ENCODE measurements around the gene P2RX2. TPM values are rescaled to one million over a fixed set of nuclear protein-coding genes. Genes with fewer than 3 reads are reported as not detected.
"Not testable (repeated sequence)": the region's sequence is repeated elsewhere in the genome, so short reads cannot be mapped to it uniquely, and the experiment has no call there.

The P2RX2 gene
- total RNA-seq, 1 experiment from 2014 or later: not detected

GRCh38 chr12:132588821-132589669 lies 29.5 kb upstream of the P2RX2 start:
- DNase-seq (ENCODE audit: low read depth in 1 of 2, low spot score in 2 of 2): no peak
- no peak overlapping the region for H3K4me3 ChIP-seq
- H3K27me3 ChIP-seq (replicated peaks): no peaks in the 10 kb centered on the region
- no peaks in the 10 kb centered on the region for H3K36me3 ChIP-seq
- no peak overlapping the region for H3K27ac ChIP-seq
- no peaks in the 10 kb centered on the region for H3K9me3 ChIP-seq (replicated peaks)
- peaks cover 5% of the 10 kb centered on the region; the same call in 1 of the 2 replicates for H3K4me1 ChIP-seq (replicated peaks)

DNA sequence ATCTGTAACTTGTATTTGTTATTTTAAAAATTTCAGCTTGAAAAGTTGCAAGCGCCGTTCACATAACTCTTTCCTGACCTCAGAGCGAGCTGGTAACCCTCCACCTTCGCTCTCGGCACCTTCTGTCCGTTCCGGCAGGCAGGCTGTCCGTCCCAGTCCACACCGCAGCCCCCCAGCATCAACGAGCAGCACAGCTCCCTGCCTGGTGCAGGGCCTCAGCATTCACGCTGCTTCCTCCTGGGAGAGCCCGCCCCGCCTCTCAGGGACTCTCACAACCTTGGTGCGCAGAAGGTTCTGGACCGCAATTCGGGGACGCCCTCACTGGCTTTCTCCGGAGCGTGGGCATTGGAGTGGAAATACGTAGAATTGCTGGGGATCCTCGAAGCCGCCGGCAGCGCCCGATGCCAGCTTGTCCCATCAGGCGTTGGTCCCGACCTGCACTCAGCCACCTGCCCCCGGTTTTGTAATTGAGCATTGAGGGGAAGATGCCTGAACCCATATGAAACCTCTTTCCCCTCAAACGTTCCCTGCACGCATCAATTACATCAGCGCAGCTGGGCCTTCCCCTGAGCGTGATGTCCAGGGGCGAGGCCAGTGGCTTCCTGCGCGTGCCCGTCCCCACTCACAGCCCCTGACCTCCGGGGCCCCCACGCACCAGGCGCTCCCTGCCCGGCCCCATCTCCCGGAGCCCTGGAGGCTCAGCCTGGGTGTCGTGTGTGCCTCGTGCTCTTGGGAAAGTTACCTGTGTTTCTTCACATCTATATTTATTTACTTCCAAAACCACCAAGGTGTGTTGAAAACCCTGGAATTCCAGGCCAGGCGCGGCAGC lies 27.3 kb upstream of the P2RX2 start:
- Histone ChIP-seq H3K27ac (no peak overlapping the region), H3K36me3 (no peaks in the 10 kb centered on the region), H3K4me1 (replicated peaks) (peaks cover 8% of the 10 kb centered on the region; the same call in 1 of the 2 replicates), H3K4me3 (no peak overlapping the region), H3K27me3 (replicated peaks) (no peaks in the 10 kb centered on the region), H3K9me3 (replicated peaks) (no peaks in the 10 kb centered on the region)
- DNase-seq (ENCODE audit: low read depth in 1 of 2, low spot score in 2 of 2): no peak

- H3K4me1 ChIP-seq (replicated peaks): peaks cover 10% of the 10 kb centered on the region
- 0 out of 2 replicates have a peak, but pooled peaks cover 2% of the 10 kb centered on the region for H3K27me3 ChIP-seq (replicated peaks)
- DNase-seq (ENCODE audit: low read depth in 1 of 2, low spot score in 2 of 2): no peak
- no peak overlapping the region for H3K4me3 ChIP-seq
- H3K27ac ChIP-seq: no peak overlapping the region
- no peaks in the 10 kb centered on the region for H3K9me3 ChIP-seq (replicated peaks)
- no peaks in the 10 kb centered on the region for H3K36me3 ChIP-seq
Observed at GRCh38 chr12:132592282-132592970, 26.1 kb upstream of the P2RX2 start.

GRCh38 chr12:132593071-132593470 lies 25.5 kb upstream of the P2RX2 start:
- H3K9me3 ChIP-seq (replicated peaks): no peaks in the 10 kb centered on the region
- H3K36me3 ChIP-seq: no peaks in the 10 kb centered on the region
- no peak overlapping the region for H3K4me3 ChIP-seq
- DNase-seq (ENCODE audit: low read depth in 1 of 2, low spot score in 2 of 2): no peak
- 0 out of 2 replicates have a peak, but pooled peaks cover 4% of the 10 kb centered on the region for H3K27me3 ChIP-seq (replicated peaks)
- H3K27ac ChIP-seq: no peak overlapping the region
- H3K4me1 ChIP-seq (replicated peaks): peaks cover 13% of the 10 kb centered on the region

GRCh38 chr12:132593521-132593920 lies 25.1 kb upstream of the P2RX2 start:
- peaks cover 13% of the 10 kb centered on the region for H3K4me1 ChIP-seq (replicated peaks)
- no peaks in the 10 kb centered on the region for H3K36me3 ChIP-seq
- H3K27me3 ChIP-seq (replicated peaks): 0 out of 2 replicates have a peak, but pooled peaks cover 4% of the 10 kb centered on the region
- H3K4me3 ChIP-seq: no peak overlapping the region
- H3K9me3 ChIP-seq (replicated peaks): no peaks in the 10 kb centered on the region
- H3K27ac ChIP-seq: no peak overlapping the region
- DNase-seq (ENCODE audit: low read depth in 1 of 2, low spot score in 2 of 2): no peak

GRCh38 chr12:132593938-132594358 lies 24.6 kb upstream of the P2RX2 start:
- H3K9me3 ChIP-seq (replicated peaks): no peaks in the 10 kb centered on the region
- peaks cover 13% of the 10 kb centered on the region for H3K4me1 ChIP-seq (replicated peaks)
- H3K4me3 ChIP-seq: no peak overlapping the region
- H3K27me3 ChIP-seq (replicated peaks): peaks cover 4% of the 10 kb centered on the region; the same call in 1 of the 2 replicates
- H3K27ac ChIP-seq: no peak overlapping the region
- peak; percentile 65 to 93 for DNase-seq (ENCODE audit: low read depth in 1 of 2, low spot score in 2 of 2)
- no peaks in the 10 kb centered on the region for H3K36me3 ChIP-seq

GRCh38 chr12:132595183-132595582 lies 23.4 kb upstream of the P2RX2 start:
- DNase-seq (ENCODE audit: low read depth in 1 of 2, low spot score in 2 of 2): no peak
- no peak overlapping the region for H3K27ac ChIP-seq
- H3K4me3 ChIP-seq: no peak overlapping the region
- peaks cover 4% of the 10 kb centered on the region; the same call in 1 of the 2 replicates for H3K27me3 ChIP-seq (replicated peaks)
- H3K9me3 ChIP-seq (replicated peaks): no peaks in the 10 kb centered on the region
- H3K4me1 ChIP-seq (replicated peaks): peaks cover 15% of the 10 kb centered on the region
- H3K36me3 ChIP-seq: no peaks in the 10 kb centered on the region

GRCh38 chr12:132596016-132596415 lies 22.6 kb upstream of the P2RX2 start:
- H3K4me3 ChIP-seq: no peak overlapping the region
- H3K36me3 ChIP-seq: no peaks in the 10 kb centered on the region
- peaks cover 4% of the 10 kb centered on the region; the same call in 1 of the 2 replicates for H3K27me3 ChIP-seq (replicated peaks)
- peaks cover 22% of the 10 kb centered on the region for H3K4me1 ChIP-seq (replicated peaks)
- H3K9me3 ChIP-seq (replicated peaks): no peaks in the 10 kb centered on the region
- DNase-seq (ENCODE audit: low read depth in 1 of 2, low spot score in 2 of 2): no peak
- no peak overlapping the region for H3K27ac ChIP-seq

DNA sequence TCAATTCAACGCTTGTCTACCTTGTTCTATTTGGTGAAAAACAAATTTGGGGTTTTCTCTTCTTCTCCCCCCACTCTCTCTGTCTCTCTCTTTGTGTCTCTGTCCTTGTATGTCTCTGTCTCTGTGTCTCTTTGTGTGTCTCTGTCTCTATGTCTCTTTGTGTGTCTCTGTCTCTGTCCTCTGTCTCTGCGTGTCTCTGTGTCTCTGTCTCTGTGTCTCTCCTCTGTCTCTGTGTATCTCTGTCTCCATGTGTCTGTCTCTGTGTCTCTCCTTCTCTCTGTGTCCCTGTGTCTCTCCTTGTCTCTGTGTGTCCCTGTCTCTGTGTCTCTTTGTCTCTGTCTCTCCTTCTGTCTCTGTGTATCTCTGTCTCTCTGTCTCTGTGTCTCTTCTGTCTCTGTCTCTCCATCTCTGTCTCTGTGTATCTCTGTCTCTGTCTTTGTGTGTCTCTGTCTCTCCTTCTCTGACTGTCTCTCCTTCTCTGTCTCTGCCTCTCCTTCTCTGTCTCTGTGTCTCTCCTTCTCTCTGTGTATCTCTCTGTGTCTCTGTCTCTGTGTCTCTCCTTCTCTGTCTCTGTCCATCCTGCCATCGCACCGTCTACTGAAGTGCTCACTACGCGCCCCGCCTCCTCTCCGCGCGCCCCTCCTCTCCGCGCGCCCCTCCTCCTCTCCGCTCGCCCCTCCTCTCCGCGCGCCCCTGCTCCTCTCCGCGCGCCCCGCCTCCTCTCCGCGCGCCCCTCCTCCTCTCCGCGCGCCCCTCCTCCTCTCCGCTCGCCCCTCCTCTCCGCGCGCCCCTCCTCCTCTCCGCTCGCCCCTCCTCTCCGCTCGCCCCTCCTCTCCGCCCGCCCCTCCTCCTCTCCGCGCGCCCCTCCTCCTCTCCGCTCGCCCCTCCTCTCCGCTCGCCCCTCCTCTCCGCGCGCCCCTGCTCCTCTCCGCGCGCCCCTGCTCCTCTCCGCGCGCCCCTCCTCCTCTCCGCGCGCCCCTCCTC lies 21.0 kb upstream of the P2RX2 start:
- DNase-seq (ENCODE audit: low read depth in 1 of 2, low spot score in 2 of 2): no peak
- Histone ChIP-seq H3K27ac (no peak overlapping the region), H3K36me3 (no peaks in the 10 kb centered on the region), H3K27me3 (replicated peaks) (peaks cover 4% of the 10 kb centered on the region), H3K4me3 (peak overlapping the region; percentile 31), H3K4me1 (replicated peaks) (peaks cover 23% of the 10 kb centered on the region), H3K9me3 (replicated peaks) (no peaks in the 10 kb centered on the region)

DNA sequence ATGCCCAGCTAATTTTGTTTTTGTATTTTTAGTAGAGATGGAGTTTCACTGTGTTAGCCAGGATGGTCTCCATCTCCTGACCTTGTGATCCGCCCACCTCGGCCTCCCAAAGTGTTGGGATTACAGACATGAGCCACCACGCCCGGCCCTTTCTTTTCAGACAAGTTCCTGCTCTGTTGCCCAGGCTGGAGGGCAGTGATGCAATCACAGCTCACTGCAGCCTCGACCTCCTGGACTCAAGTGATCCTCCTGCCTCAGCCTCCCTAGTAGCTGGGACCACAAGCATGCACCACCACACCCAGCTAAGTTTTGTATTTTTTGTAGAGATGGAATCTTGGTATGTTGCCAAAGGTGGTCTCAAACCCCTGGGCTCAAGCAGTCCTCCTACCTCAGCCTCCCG lies 19.1 kb upstream of the P2RX2 start:
- not testable (repeated sequence) for H3K4me3 ChIP-seq; H3K36me3 ChIP-seq; H3K9me3 ChIP-seq (replicated peaks); DNase-seq (ENCODE audit: low read depth in 1 of 2, low spot score in 2 of 2); H3K27ac ChIP-seq; H3K27me3 ChIP-seq (replicated peaks)
- peaks cover 15% of the 10 kb centered on the region for H3K4me1 ChIP-seq (replicated peaks)

GRCh38 chr12:132600048-132601032 lies 18.2 kb upstream of the P2RX2 start:
- H3K9me3 ChIP-seq (replicated peaks): no peaks in the 10 kb centered on the region
- H3K27ac ChIP-seq: no peak overlapping the region
- peaks cover 10% of the 10 kb centered on the region for H3K27me3 ChIP-seq (replicated peaks)
- peaks cover 15% of the 10 kb centered on the region for H3K4me1 ChIP-seq (replicated peaks)
- H3K4me3 ChIP-seq: peak overlapping the region; percentile 39
- H3K36me3 ChIP-seq: no peaks in the 10 kb centered on the region
- peak; percentile 59 to 64 for DNase-seq (ENCODE audit: low read depth in 1 of 2, low spot score in 2 of 2)

All from SJSA1 (cell line).